ENCODE results near the gene AP4B1.
"Not testable (repeated sequence)": the region's sequence is repeated elsewhere in the genome, so short reads cannot be mapped to it uniquely, and the experiment has no call there.

AP4B1 gene

GRCh38 chr1:113868387-113869083 lies 36.1 kb downstream of the AP4B1 start:
- Histone ChIP-seq H3K9me3 (ENCODE audit: control insufficient read depth, insufficient read depth, low read length) (no peaks in the 10 kb centered on the region), H3K36me3 (ENCODE audit: insufficient read depth, low read length) (no peaks in the 10 kb centered on the region), H3K9ac (ENCODE audit: low read depth, low read length) (no peak overlapping the region), H3K4me1 (ENCODE audit: insufficient read depth, low read length) (peaks cover 5% of the 10 kb centered on the region; the same call in 1 of the 2 replicates)

- H3K9ac ChIP-seq (ENCODE audit: low read depth, low read length) = no peak overlapping the region
- no peaks in the 10 kb centered on the region for H3K4me1 ChIP-seq (ENCODE audit: insufficient read depth, low read length)
- H3K9me3 ChIP-seq (ENCODE audit: control insufficient read depth, insufficient read depth, low read length) = no peaks in the 10 kb centered on the region
- no peaks in the 10 kb centered on the region for H3K36me3 ChIP-seq (ENCODE audit: insufficient read depth, low read length)
Measured at GRCh38 chr1:113861641-113862040, 43.0 kb downstream of the AP4B1 start.

- no peaks in the 10 kb centered on the region for H3K4me1 ChIP-seq (ENCODE audit: insufficient read depth, low read length)
- H3K36me3 ChIP-seq (ENCODE audit: insufficient read depth, low read length) = no peaks in the 10 kb centered on the region
- H3K9ac ChIP-seq (ENCODE audit: low read depth, low read length) = no peak overlapping the region
- H3K9me3 ChIP-seq (ENCODE audit: control insufficient read depth, insufficient read depth, low read length) = no peaks in the 10 kb centered on the region
Measured at GRCh38 chr1:113860891-113861290, 43.7 kb downstream of the AP4B1 start.

- Histone ChIP-seq H3K36me3 (ENCODE audit: insufficient read depth, low read length) (no peaks in the 10 kb centered on the region), H3K4me1 (ENCODE audit: insufficient read depth, low read length) (no peaks in the 10 kb centered on the region), H3K9ac (ENCODE audit: low read depth, low read length) (no peak overlapping the region), H3K9me3 (ENCODE audit: control insufficient read depth, insufficient read depth, low read length) (no peaks in the 10 kb centered on the region)
Measured at GRCh38 chr1:113859478-113860175, 45.0 kb downstream of the AP4B1 start.

GRCh38 chr1:113858982-113859381 lies 45.6 kb downstream of the AP4B1 start:
- H3K9ac ChIP-seq (ENCODE audit: low read depth, low read length) = no peak overlapping the region
- no peaks in the 10 kb centered on the region for H3K9me3 ChIP-seq (ENCODE audit: control insufficient read depth, insufficient read depth, low read length)
- H3K4me1 ChIP-seq (ENCODE audit: insufficient read depth, low read length) = no peaks in the 10 kb centered on the region
- no peaks in the 10 kb centered on the region for H3K36me3 ChIP-seq (ENCODE audit: insufficient read depth, low read length)

- Histone ChIP-seq H3K4me1 (ENCODE audit: insufficient read depth, low read length) (no peaks in the 10 kb centered on the region), H3K9me3 (ENCODE audit: control insufficient read depth, insufficient read depth, low read length) (no peaks in the 10 kb centered on the region), H3K36me3 (ENCODE audit: insufficient read depth, low read length) (no peaks in the 10 kb centered on the region), H3K9ac (ENCODE audit: low read depth, low read length) (no peak overlapping the region)
Measured at GRCh38 chr1:113858418-113858817, 46.2 kb downstream of the AP4B1 start.

GRCh38 chr1:113857776-113858175 lies 46.8 kb downstream of the AP4B1 start:
- H3K4me1 ChIP-seq (ENCODE audit: insufficient read depth, low read length) = no peaks in the 10 kb centered on the region
- no peaks in the 10 kb centered on the region for H3K36me3 ChIP-seq (ENCODE audit: insufficient read depth, low read length)
- no peak overlapping the region for H3K9ac ChIP-seq (ENCODE audit: low read depth, low read length)
- no peaks in the 10 kb centered on the region for H3K9me3 ChIP-seq (ENCODE audit: control insufficient read depth, insufficient read depth, low read length)

GRCh38 chr1:113856401-113856790 lies 48.2 kb downstream of the AP4B1 start:
- Histone ChIP-seq H3K9ac (ENCODE audit: low read depth, low read length) (no peak overlapping the region), H3K9me3 (ENCODE audit: control insufficient read depth, insufficient read depth, low read length) (no peaks in the 10 kb centered on the region), H3K4me1 (ENCODE audit: insufficient read depth, low read length) (no peaks in the 10 kb centered on the region), H3K36me3 (ENCODE audit: insufficient read depth, low read length) (no peaks in the 10 kb centered on the region)

GRCh38 chr1:113855630-113856400 lies 48.8 kb downstream of the AP4B1 start:
- no peaks in the 10 kb centered on the region for H3K4me1 ChIP-seq (ENCODE audit: insufficient read depth, low read length)
- no peaks in the 10 kb centered on the region for H3K9me3 ChIP-seq (ENCODE audit: control insufficient read depth, insufficient read depth, low read length)
- H3K9ac ChIP-seq (ENCODE audit: low read depth, low read length) = no peak overlapping the region
- H3K36me3 ChIP-seq (ENCODE audit: insufficient read depth, low read length) = no peaks in the 10 kb centered on the region

GRCh38 chr1:113854234-113854633 lies 50.4 kb downstream of the AP4B1 start:
- Histone ChIP-seq H3K36me3 (ENCODE audit: insufficient read depth, low read length) (no peaks in the 10 kb centered on the region), H3K9me3 (ENCODE audit: control insufficient read depth, insufficient read depth, low read length) (no peaks in the 10 kb centered on the region), H3K9ac (ENCODE audit: low read depth, low read length) (no peak overlapping the region)

GRCh38 chr1:113852694-113853093 lies 51.9 kb downstream of the AP4B1 start:
- not testable (repeated sequence) for H3K36me3 ChIP-seq (ENCODE audit: insufficient read depth, low read length); H3K9ac ChIP-seq (ENCODE audit: low read depth, low read length); H3K9me3 ChIP-seq (ENCODE audit: control insufficient read depth, insufficient read depth, low read length); H3K4me1 ChIP-seq (ENCODE audit: insufficient read depth, low read length)

More at GRCh38 chr1:113854234-113854633, 50.4 kb downstream of the AP4B1 start:
- no peaks in the 10 kb centered on the region for H3K4me1 ChIP-seq (ENCODE audit: insufficient read depth, low read length)

- peaks cover 4% of the 10 kb centered on the region; the same call in 1 of the 2 replicates for H3K9me3 ChIP-seq (ENCODE audit: control insufficient read depth, insufficient read depth, low read length)
- no peaks in the 10 kb centered on the region for H3K4me1 ChIP-seq (ENCODE audit: insufficient read depth, low read length)
- H3K36me3 ChIP-seq (ENCODE audit: insufficient read depth, low read length) = no peaks in the 10 kb centered on the region
- H3K9ac ChIP-seq (ENCODE audit: low read depth, low read length) = no peak overlapping the region
Measured at GRCh38 chr1:113850127-113850796, 54.3 kb downstream of the AP4B1 start.

- no peak overlapping the region for H3K9ac ChIP-seq (ENCODE audit: low read depth, low read length)
- H3K4me1 ChIP-seq (ENCODE audit: insufficient read depth, low read length) = no peaks in the 10 kb centered on the region
- H3K36me3 ChIP-seq (ENCODE audit: insufficient read depth, low read length) = no peaks in the 10 kb centered on the region
- H3K9me3 ChIP-seq (ENCODE audit: control insufficient read depth, insufficient read depth, low read length) = peaks cover 4% of the 10 kb centered on the region; the same call in 1 of the 2 replicates
Measured at GRCh38 chr1:113849072-113849471, 55.5 kb downstream of the AP4B1 start.

- no peak overlapping the region for H3K9ac ChIP-seq (ENCODE audit: low read depth, low read length)
- H3K9me3 ChIP-seq (ENCODE audit: control insufficient read depth, insufficient read depth, low read length) = peaks cover 4% of the 10 kb centered on the region; the same call in 1 of the 2 replicates
- H3K36me3 ChIP-seq (ENCODE audit: insufficient read depth, low read length) = no peaks in the 10 kb centered on the region
- no peaks in the 10 kb centered on the region for H3K4me1 ChIP-seq (ENCODE audit: insufficient read depth, low read length)
Measured at GRCh38 chr1:113846391-113847035, 58.1 kb downstream of the AP4B1 start.

All from ES-I3 (cell line).